Body of pancreas (tissue), 4 donors: ENCODE results near the gene HUNK. TPM values are rescaled to one million over a fixed set of nuclear protein-coding genes. Genes with fewer than 3 reads are reported as not detected.
"Not testable (repeated sequence)": the region's sequence is repeated elsewhere in the genome, so short reads cannot be mapped to it uniquely, and the experiment has no call there.

Experiments used
- ATAC-seq: fragments of 150-250 bp; one replicate; pipeline ENCODE4 v1.9.1; 2016
- DNase-seq, 4 donors: peaks; one replicate each; pipeline ENCODE4 v3.0.0-alpha.2; 2019
- H3K27ac ChIP-seq, 4 donors: fragments of 200-600 bp; sonication (generic); 1 replicate in 3 of 4; 2 replicates in 1 of 4; pipeline versions ENCODE4 v1.5.1 to v1.6.1; 2016 to 2019; ENCODE audit warnings: mild to moderate bottlenecking in 1 of 4, mixed read lengths in 1 of 4, moderate library complexity in 1 of 4
- H3K27me3 ChIP-seq, 2 donors: fragments of 200-600 bp; sonication (generic); one replicate each; pipeline ENCODE4 v1.6.0; 2016; ENCODE audit warnings: mild to moderate bottlenecking in 1 of 2
- H3K36me3 ChIP-seq, 2 donors: fragments of 200-600 bp; sonication (generic); replicated peaks in 1 of 2; 2 replicates each; pipeline ENCODE4 v1.5.1; 2016; ENCODE audit warnings: low read depth in 2 of 2; ENCODE audit not compliant: insufficient read depth in 1 of 2
- H3K4me1 ChIP-seq: fragments of 200-600 bp; sonication (generic); one replicate; pipeline ENCODE4 v1.6.0; 2016
- H3K4me3 ChIP-seq, 2 donors: fragments of 200-600 bp; sonication (generic); 1 replicate in 1 of 2; 2 replicates in 1 of 2; pipeline ENCODE4 v1.5.1; 2016 to 2019
- H3K9me3 ChIP-seq, 3 donors: fragments of 200-600 bp; sonication (generic); 1 replicate in 2 of 3; 2 replicates in 1 of 3; pipeline ENCODE4 v1.5.1; 2016
- CTCF ChIP-seq, 7 experiments: fragments of 450-650 bp in 4 of 7; fragments of 200-600 bp in 3 of 7; sonication (generic) in 3 of 7; IDR thresholded peaks; one replicate each; pipeline ENCODE4 v1.5.1; 2016 to 2019; ENCODE audit warnings: antibody characterized with exemption in 7 of 7
- POLR2A ChIP-seq, 3 donors: fragments of 450-650 bp; IDR thresholded peaks; one replicate each; pipeline ENCODE4 v1.6.1; 2016; ENCODE audit warnings: antibody characterized with exemption in 3 of 3, mild to moderate bottlenecking in 2 of 3
- WGBS, 2 donors: methylation state at CpG; one replicate each; pipeline ENCODE4 v1.1.5; 2017; 5-methylcytosine and 5-hydroxymethylcytosine counted together
- intact Hi-C: fragments of 100-400 bp; cut with DNase I; formaldehyde crosslinking; loops from one replicate; pipeline ENCODE4 v1.15.1; 2023
- total RNA-seq, 2 donors: library from RNA; depleted of rRNA; stranded (reverse); fragments of >200 nt; gene quantifications; one replicate each; pipeline ENCODE4 v1.1.0, GENCODE V29; 2016

HUNK gene
- total RNA-seq, 2 donors from 2014 or later = 6.7 to 9.2 TPM

GRCh38 chr21:31945546-31945945 is 72.7 kb downstream of the HUNK start:
- DNase-seq = peak in 1 of 4 donors; percentile 19

DNA sequence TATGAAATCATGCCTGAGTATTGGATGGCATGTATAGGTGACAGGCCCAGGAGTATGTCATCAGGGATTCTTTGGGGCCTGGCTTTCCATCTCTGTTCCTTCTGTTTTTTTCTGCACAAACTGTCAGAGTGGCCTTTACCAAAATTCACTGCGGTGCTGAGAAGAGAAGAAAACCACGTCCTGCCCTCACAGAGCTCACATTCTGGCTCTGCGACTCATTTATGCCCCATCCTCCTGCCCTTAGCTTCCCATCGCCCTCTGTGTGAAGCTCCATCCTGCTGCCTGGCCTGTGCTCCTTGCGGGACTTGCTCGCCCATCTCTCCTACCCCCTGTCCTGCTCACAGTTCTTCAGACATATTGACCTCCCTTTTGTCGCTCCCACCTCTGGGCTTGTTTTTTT is 73.4 kb downstream of the HUNK start:
- no peak for ATAC-seq
- no peak overlapping the region for H3K4me3 ChIP-seq
- TF ChIP-seq POLR2A (IDR thresholded peaks at IDR 0.05) (no peak), CTCF (IDR thresholded peaks at IDR 0.05) (no peak)
- no peak overlapping the region for H3K27ac ChIP-seq
- no peaks in the 10 kb centered on the region for H3K4me1 ChIP-seq
- DNase-seq = no peak
- 93 to 96% methylated on average over 7 of the region's 7 CpGs for WGBS, 2 donors
- intact Hi-C loops = no loop called here
- no peaks in the 10 kb centered on the region for H3K9me3 ChIP-seq
- H3K36me3 ChIP-seq = no peaks in the 10 kb centered on the region
- H3K27me3 ChIP-seq = no peaks in the 10 kb centered on the region

More at GRCh38 chr21:31945546-31945945, 72.7 kb downstream of the HUNK start:
- Histone ChIP-seq H3K4me3 (no peak overlapping the region), H3K27ac (no peak overlapping the region), H3K9me3 (no peaks in the 10 kb centered on the region), H3K27me3 (no peaks in the 10 kb centered on the region), H3K4me1 (peaks cover under 1% of the 10 kb centered on the region), H3K36me3 (no peaks in the 10 kb centered on the region)
- WGBS, 2 donors = 67 to 82% methylated on average over 4 of the region's 4 CpGs
- no peak for ATAC-seq
- TF ChIP-seq CTCF (IDR thresholded peaks at IDR 0.05) (no peak), POLR2A (IDR thresholded peaks at IDR 0.05) (no peak)
- intact Hi-C loops = no loop called here

GRCh38 chr21:31946876-31947550 is 74.2 kb downstream of the HUNK start:
- H3K36me3 ChIP-seq, H3K27me3 ChIP-seq, H3K27ac ChIP-seq, intact Hi-C loops, ATAC-seq, DNase-seq, H3K4me3 ChIP-seq, H3K9me3 ChIP-seq, H3K4me1 ChIP-seq: not testable (repeated sequence)
- WGBS, 2 donors = 94 to 98% methylated on average over 30 to 32 of the region's 32 CpGs

- no peaks in the 10 kb centered on the region for H3K27me3 ChIP-seq
- DNase-seq = no peak
- no peaks in the 10 kb centered on the region for H3K4me1 ChIP-seq
- WGBS, 2 donors = 82 to 89% methylated on average over 6 to 7 of the region's 7 CpGs
- H3K4me3 ChIP-seq = no peak overlapping the region
- no peaks in the 10 kb centered on the region for H3K9me3 ChIP-seq
- TF ChIP-seq POLR2A (IDR thresholded peaks at IDR 0.05) (no peak), CTCF (IDR thresholded peaks at IDR 0.05) (no peak)
- H3K27ac ChIP-seq = no peak overlapping the region
- ATAC-seq = no peak
- intact Hi-C loops = no loop called here
- no peaks in the 10 kb centered on the region for H3K36me3 ChIP-seq
Observed at GRCh38 chr21:31948676-31949075, 75.9 kb downstream of the HUNK start.

DNA sequence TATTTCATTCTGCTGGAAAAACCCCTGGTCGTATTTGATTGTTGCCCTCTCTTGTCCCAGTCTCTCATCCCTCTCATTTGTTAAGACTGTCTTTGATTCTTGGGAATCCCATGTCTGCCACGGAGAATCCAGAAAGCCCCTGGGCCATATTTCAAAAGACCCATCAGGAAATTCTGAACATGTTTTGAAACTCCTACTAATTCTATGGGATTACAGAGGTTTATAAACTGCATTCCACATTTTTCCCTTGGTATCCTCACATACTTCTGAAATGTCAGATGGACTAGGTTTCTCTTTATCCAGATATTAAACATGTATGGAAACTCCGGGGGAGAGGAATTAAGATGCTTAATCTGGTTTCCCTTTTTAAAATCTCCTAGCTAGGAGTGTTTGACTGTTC is 80.0 kb downstream of the HUNK start:
- H3K4me1 ChIP-seq = no peaks in the 10 kb centered on the region
- ATAC-seq = no peak
- no peaks in the 10 kb centered on the region for H3K36me3 ChIP-seq
- DNase-seq = no peak
- H3K9me3 ChIP-seq = no peaks in the 10 kb centered on the region
- H3K27ac ChIP-seq = no peak overlapping the region
- H3K27me3 ChIP-seq = no peaks in the 10 kb centered on the region
- intact Hi-C loops = no loop called here
- no peak overlapping the region for H3K4me3 ChIP-seq
- WGBS, 2 donors = 89 to 90% methylated on average over 3 of the region's 3 CpGs
- TF ChIP-seq POLR2A (IDR thresholded peaks at IDR 0.05) (no peak), CTCF (IDR thresholded peaks at IDR 0.05) (no peak)
